ENCODE data around the gene STK39.
"Not testable (repeated sequence)": the region's sequence is repeated elsewhere in the genome, so short reads cannot be mapped to it uniquely, and the experiment has no call there.

The STK39 gene

DNA sequence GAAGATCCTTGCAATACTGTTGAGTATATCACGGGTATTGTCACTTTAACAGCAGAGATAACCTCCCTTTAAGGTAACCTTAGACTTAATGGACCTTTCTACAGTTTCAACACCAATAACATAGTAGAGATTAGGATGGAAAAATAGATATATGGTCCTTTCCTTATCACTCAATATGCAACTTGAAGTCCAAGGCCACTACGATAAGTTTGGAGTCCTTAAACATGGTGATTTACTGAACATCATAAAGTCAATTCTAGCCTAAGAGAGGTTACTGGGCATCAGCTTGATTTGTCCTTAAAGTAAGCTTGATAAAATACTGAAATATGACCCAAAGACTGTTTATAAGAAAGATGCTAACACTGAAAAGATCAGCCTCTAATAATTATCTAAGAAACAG lies 203.2 kb downstream of the STK39 start:
- whole genome bisulfite sequencing = no CpG with 5 or more reads among the region's 2 CpGs
- no peak overlapping the region for H4K91ac ChIP-seq (ENCODE audit: low read length)

DNA sequence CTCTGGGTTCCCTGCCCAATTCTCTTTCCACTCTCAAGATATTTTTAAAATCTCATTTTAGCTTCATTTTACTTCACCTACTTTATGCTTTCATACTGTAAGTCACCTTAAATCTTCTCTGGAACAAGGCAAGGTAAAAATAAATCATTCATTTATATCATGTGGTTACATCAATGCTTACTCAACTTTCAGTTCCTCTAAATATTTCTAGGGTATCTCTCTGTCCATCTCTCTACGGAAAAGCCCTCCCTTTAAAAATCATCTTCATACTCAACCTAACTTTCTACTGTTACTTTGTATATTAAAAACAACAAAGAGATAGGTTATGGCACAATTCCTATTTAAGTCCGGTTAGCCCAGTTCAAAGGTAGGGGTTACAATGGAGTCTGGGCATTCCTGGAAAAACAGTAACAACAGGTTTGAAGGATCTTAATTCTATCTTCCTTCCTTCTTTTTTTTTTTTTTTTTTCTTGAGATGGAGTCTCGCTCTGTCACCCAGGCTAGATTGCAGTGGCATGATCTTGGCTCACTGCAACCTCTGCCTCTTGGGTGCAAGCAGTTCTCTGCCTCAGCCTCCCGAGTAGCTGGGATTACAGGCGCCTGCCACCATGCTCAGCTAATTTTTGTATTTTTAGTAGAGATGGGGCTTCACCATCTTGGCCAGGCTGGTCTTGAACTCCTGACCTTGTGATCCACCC lies 205.1 kb downstream of the STK39 start:
- H2AK5ac ChIP-seq (ENCODE audit: low read length, severe bottlenecking); H2AFZ ChIP-seq (ENCODE audit: low read depth, low read length); H3K4me1 ChIP-seq (ENCODE audit: control insufficient read depth, insufficient read depth, low read depth, low read length); H4K91ac ChIP-seq (ENCODE audit: low read length); DNase-seq; H3K9ac ChIP-seq (ENCODE audit: low read length); H3K27ac ChIP-seq (ENCODE audit: low read length, poor library complexity, severe bottlenecking); H3K18ac ChIP-seq (ENCODE audit: low read depth in 1 of 2, low read length in 2 of 2); H4K8ac ChIP-seq (ENCODE audit: low read length); H3K4ac ChIP-seq (ENCODE audit: low read depth in 1 of 2, low read length in 2 of 2); H2BK120ac ChIP-seq (ENCODE audit: low read depth, low read length); H2BK15ac ChIP-seq (ENCODE audit: low read depth, poor library complexity, severe bottlenecking); H3K4me3 ChIP-seq (ENCODE audit: insufficient read depth in 1 of 2, low read depth in 1 of 2, low read length in 2 of 2); H3K23ac ChIP-seq (ENCODE audit: low read length in 2 of 2); H3K4me2 ChIP-seq (ENCODE audit: low read length, poor library complexity, severe bottlenecking); H2BK5ac ChIP-seq (ENCODE audit: low read depth, low read length, poor library complexity, severe bottlenecking); H3K36me3 ChIP-seq (ENCODE audit: control insufficient read depth in 1 of 2, insufficient read depth in 2 of 2, low read depth in 1 of 2, low read length in 2 of 2); H3K14ac ChIP-seq (ENCODE audit: low read length in 2 of 2); H3K27me3 ChIP-seq (ENCODE audit: control insufficient read depth in 1 of 2, insufficient read depth in 1 of 2, low read length in 2 of 2); H2BK12ac ChIP-seq (ENCODE audit: low read length in 2 of 2); H3K79me1 ChIP-seq (replicated peaks; ENCODE audit: low read length, poor library complexity, severe bottlenecking); H3K9me3 ChIP-seq (ENCODE audit: control insufficient read depth, low read length): not testable (repeated sequence)
- 100% methylated on average over 4 of the region's 5 CpGs for WGBS

More for the DNA sequence above, 203.2 kb downstream of the STK39 start:
- H3K4me3 ChIP-seq (ENCODE audit: insufficient read depth in 1 of 2, low read depth in 1 of 2, low read length in 2 of 2) = no peak overlapping the region
- H2BK12ac ChIP-seq (ENCODE audit: low read length in 2 of 2) = no peak overlapping the region
- H3K14ac ChIP-seq (ENCODE audit: low read length in 2 of 2) = no peak overlapping the region
- no peak overlapping the region for H3K27ac ChIP-seq (ENCODE audit: low read length, poor library complexity, severe bottlenecking)
- H2BK120ac ChIP-seq (ENCODE audit: low read depth, low read length) = no peak overlapping the region
- no peak overlapping the region for H3K9ac ChIP-seq (ENCODE audit: low read length)
- no peak overlapping the region for H4K8ac ChIP-seq (ENCODE audit: low read length)
- no peak overlapping the region for H3K4me2 ChIP-seq (ENCODE audit: low read length, poor library complexity, severe bottlenecking)
- no peaks in the 10 kb centered on the region for H3K9me3 ChIP-seq (ENCODE audit: control insufficient read depth, low read length)
- H3K4me1 ChIP-seq (ENCODE audit: control insufficient read depth, insufficient read depth, low read depth, low read length) = peaks cover 4% of the 10 kb centered on the region
- no peak for DNase-seq
- H3K36me3 ChIP-seq (ENCODE audit: control insufficient read depth in 1 of 2, insufficient read depth in 2 of 2, low read depth in 1 of 2, low read length in 2 of 2) = peaks cover 0 to 2% of the 10 kb centered on the region in 2 experiments
- no peak overlapping the region for H2BK5ac ChIP-seq (ENCODE audit: low read depth, low read length, poor library complexity, severe bottlenecking)
- no peak overlapping the region for H2BK15ac ChIP-seq (ENCODE audit: low read depth, poor library complexity, severe bottlenecking)
- no peak overlapping the region for H2AFZ ChIP-seq (ENCODE audit: low read depth, low read length)
- peaks cover 14% of the 10 kb centered on the region for H3K79me1 ChIP-seq (replicated peaks; ENCODE audit: low read length, poor library complexity, severe bottlenecking)
- H3K27me3 ChIP-seq (ENCODE audit: control insufficient read depth in 1 of 2, insufficient read depth in 1 of 2, low read length in 2 of 2) = no peaks in the 10 kb centered on the region
- no peak overlapping the region for H3K23ac ChIP-seq (ENCODE audit: low read length in 2 of 2)
- no peak overlapping the region for H3K18ac ChIP-seq (ENCODE audit: low read depth in 1 of 2, low read length in 2 of 2)
- no peak overlapping the region for H2AK5ac ChIP-seq (ENCODE audit: low read length, severe bottlenecking)
- H3K4ac ChIP-seq (ENCODE audit: low read depth in 1 of 2, low read length in 2 of 2) = no peak overlapping the region

DNA sequence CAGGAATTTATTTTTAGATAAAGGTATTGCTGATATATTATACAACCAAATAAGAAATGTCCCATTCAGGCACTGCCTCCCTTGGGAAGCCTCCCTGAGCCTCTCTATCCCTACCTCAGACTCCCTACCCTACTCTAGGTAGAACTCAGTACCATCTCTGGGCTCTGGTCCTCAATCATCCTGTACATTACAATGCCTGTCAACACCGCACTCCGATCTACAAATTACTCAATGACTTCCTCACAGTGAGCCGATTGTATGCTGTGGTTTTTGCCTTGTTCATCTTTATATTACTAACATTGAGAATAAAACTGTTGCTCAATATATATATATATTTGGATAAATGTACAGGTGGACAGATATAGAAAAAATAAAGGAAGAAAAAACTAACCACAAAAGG lies 207.5 kb downstream of the STK39 start:
- H3K9ac ChIP-seq (ENCODE audit: low read length) = no peak overlapping the region
- H4K8ac ChIP-seq (ENCODE audit: low read length) = no peak overlapping the region
- no peak overlapping the region for H3K18ac ChIP-seq (ENCODE audit: low read depth in 1 of 2, low read length in 2 of 2)
- WGBS = no CpG with 5 or more reads among the region's 3 CpGs
- no peak overlapping the region for H2BK5ac ChIP-seq (ENCODE audit: low read depth, low read length, poor library complexity, severe bottlenecking)
- no peak overlapping the region for H3K27ac ChIP-seq (ENCODE audit: low read length, poor library complexity, severe bottlenecking)
- H3K23ac ChIP-seq (ENCODE audit: low read length in 2 of 2) = no peak overlapping the region
- no peaks in the 10 kb centered on the region for H3K9me3 ChIP-seq (ENCODE audit: control insufficient read depth, low read length)
- H2AFZ ChIP-seq (ENCODE audit: low read depth, low read length) = no peak overlapping the region
- no peak overlapping the region for H2BK15ac ChIP-seq (ENCODE audit: low read depth, poor library complexity, severe bottlenecking)
- peaks cover 3% of the 10 kb centered on the region for H3K79me1 ChIP-seq (replicated peaks; ENCODE audit: low read length, poor library complexity, severe bottlenecking)
- H2BK120ac ChIP-seq (ENCODE audit: low read depth, low read length) = no peak overlapping the region
- DNase-seq = no peak
- H2BK12ac ChIP-seq (ENCODE audit: low read length in 2 of 2) = no peak overlapping the region
- no peak overlapping the region for H2AK5ac ChIP-seq (ENCODE audit: low read length, severe bottlenecking)
- H4K91ac ChIP-seq (ENCODE audit: low read length) = no peak overlapping the region
- peaks cover 2% of the 10 kb centered on the region for H3K4me1 ChIP-seq (ENCODE audit: control insufficient read depth, insufficient read depth, low read depth, low read length)
- H3K4me3 ChIP-seq (ENCODE audit: insufficient read depth in 1 of 2, low read depth in 1 of 2, low read length in 2 of 2) = no peak overlapping the region
- H3K4me2 ChIP-seq (ENCODE audit: low read length, poor library complexity, severe bottlenecking) = no peak overlapping the region
- H3K4ac ChIP-seq (ENCODE audit: low read depth in 1 of 2, low read length in 2 of 2) = no peak overlapping the region
- no peaks in the 10 kb centered on the region for H3K27me3 ChIP-seq (ENCODE audit: control insufficient read depth in 1 of 2, insufficient read depth in 1 of 2, low read length in 2 of 2)
- no peak overlapping the region for H3K14ac ChIP-seq (ENCODE audit: low read length in 2 of 2)
- peaks cover 0 to 2% of the 10 kb centered on the region in 2 experiments for H3K36me3 ChIP-seq (ENCODE audit: control insufficient read depth in 1 of 2, insufficient read depth in 2 of 2, low read depth in 1 of 2, low read length in 2 of 2)

DNA sequence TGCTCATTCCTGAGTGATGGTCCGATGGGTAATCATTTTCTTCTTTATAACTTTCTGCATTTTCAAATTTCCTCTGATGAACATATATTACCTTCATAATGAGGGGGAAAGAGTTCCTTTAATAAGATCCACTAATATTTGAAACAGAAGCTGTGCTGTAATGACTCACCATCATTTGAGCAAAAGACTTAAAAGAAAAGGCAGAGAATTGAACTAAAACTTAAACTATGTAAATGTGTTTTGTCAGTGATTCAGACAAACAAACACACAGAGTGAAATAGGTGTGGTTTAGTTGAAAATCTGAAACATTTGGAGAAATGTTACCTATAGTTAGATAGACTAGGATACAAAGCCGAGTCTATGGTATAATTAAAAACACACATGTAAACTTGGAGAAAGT lies 209.6 kb downstream of the STK39 start:
- Histone ChIP-seq H2BK12ac (ENCODE audit: low read length in 2 of 2) (no peak overlapping the region), H3K18ac (ENCODE audit: low read depth in 1 of 2, low read length in 2 of 2) (no peak overlapping the region), H3K4me3 (ENCODE audit: insufficient read depth in 1 of 2, low read depth in 1 of 2, low read length in 2 of 2) (no peak overlapping the region), H2BK5ac (ENCODE audit: low read depth, low read length, poor library complexity, severe bottlenecking) (no peak overlapping the region), H2BK15ac (ENCODE audit: low read depth, poor library complexity, severe bottlenecking) (no peak overlapping the region), H3K14ac (ENCODE audit: low read length in 2 of 2) (no peak overlapping the region), H3K9me3 (ENCODE audit: control insufficient read depth, low read length) (no peaks in the 10 kb centered on the region), H4K91ac (ENCODE audit: low read length) (no peak overlapping the region), H3K4me2 (ENCODE audit: low read length, poor library complexity, severe bottlenecking) (no peak overlapping the region), H3K23ac (ENCODE audit: low read length in 2 of 2) (no peak overlapping the region), H3K27ac (ENCODE audit: low read length, poor library complexity, severe bottlenecking) (no peak overlapping the region), H3K9ac (ENCODE audit: low read length) (no peak overlapping the region), H3K36me3 (ENCODE audit: control insufficient read depth in 1 of 2, insufficient read depth in 2 of 2, low read depth in 1 of 2, low read length in 2 of 2) (peaks cover 2 to 18% of the 10 kb centered on the region in 2 experiments), H4K8ac (ENCODE audit: low read length) (no peak overlapping the region), H3K27me3 (ENCODE audit: control insufficient read depth in 1 of 2, insufficient read depth in 1 of 2, low read length in 2 of 2) (no peaks in the 10 kb centered on the region), H3K4ac (ENCODE audit: low read depth in 1 of 2, low read length in 2 of 2) (no peak overlapping the region), H2BK120ac (ENCODE audit: low read depth, low read length) (no peak overlapping the region), H2AK5ac (ENCODE audit: low read length, severe bottlenecking) (no peak overlapping the region), H3K4me1 (ENCODE audit: control insufficient read depth, insufficient read depth, low read depth, low read length) (no peaks in the 10 kb centered on the region), H3K79me1 (replicated peaks; ENCODE audit: low read length, poor library complexity, severe bottlenecking) (peaks cover 2% of the 10 kb centered on the region), H2AFZ (ENCODE audit: low read depth, low read length) (no peak overlapping the region)
- WGBS = 78% methylated on average over 1 of the region's 2 CpGs
- DNase-seq = peak; percentile 10

Measured in mesenchymal stem cell (in vitro differentiated cells and primary cell).